SK-N-MC (cell line): ENCODE data around the gene VPS4B.

Source experiments
- DNase-seq: peaks from one replicate; pipeline ENCODE4 v3.0.0-alpha.2; 2011; ENCODE audit warnings: low read depth, low spot score
- H3K27ac ChIP-seq: fragments of 200-600 bp; sonication (generic); 2 replicates; pipeline ENCODE4 v1.5.1; 2016; ENCODE audit warnings: mixed run types
- H3K36me3 ChIP-seq: fragments of 200-600 bp; sonication (generic); 2 replicates; pipeline ENCODE4 v1.6.1; 2017; ENCODE audit warnings: antibody characterized with exemption, low read length, mixed read lengths; ENCODE audit not compliant: insufficient read depth
- H3K4me3 ChIP-seq: fragments of 200-600 bp; sonication (generic); 2 replicates; pipeline ENCODE4 v1.5.1; 2016
- H3K9ac ChIP-seq: fragments of 200-600 bp; sonication (generic); 2 replicates; pipeline ENCODE4 v1.8.0; 2017; ENCODE audit warnings: mixed run types, mixed read lengths; ENCODE audit not compliant: insufficient read length
- H3K9me3 ChIP-seq: fragments of 200-600 bp; sonication (generic); 2 replicates; pipeline ENCODE4 v1.6.1; 2017; ENCODE audit warnings: low read depth, mild to moderate bottlenecking, antibody characterized with exemption, low read length, moderate library complexity, mixed read lengths
- EZH2 ChIP-seq: fragments of 200-600 bp; sonication (generic); IDR thresholded peaks from one replicate; pipeline ENCODE4 v1.6.1; 2017; ENCODE audit warnings: antibody characterized with exemption
- FOXP2 ChIP-seq: optimal IDR thresholded peaks from 2 replicates; pipeline ENCODE3; 2011; ENCODE audit warnings: mild to moderate bottlenecking, moderate library complexity; ENCODE audit not compliant: insufficient read depth; ENCODE audit errors: extremely low read length, control extremely low read depth
- POLR2AphosphoS5 ChIP-seq: IDR thresholded peaks from 2 replicates; pipeline ENCODE4 v1.6.1; 2012; ENCODE audit warnings: mild to moderate bottlenecking, low read depth, low read length, borderline replicate concordance

VPS4B gene

GRCh38 chr18:63440219-63440618 is 17.9 kb upstream of the VPS4B start:
- no peaks in the 10 kb centered on the region for H3K9me3 ChIP-seq
- no peak overlapping the region for H3K9ac ChIP-seq
- no peak for DNase-seq
- H3K36me3 ChIP-seq, result no peaks in the 10 kb centered on the region
- no peak overlapping the region for H3K27ac ChIP-seq
- no peak for TF ChIP-seq FOXP2
- TF ChIP-seq POLR2AphosphoS5, result no peak
- TF ChIP-seq EZH2, result no peak
- no peak overlapping the region for H3K4me3 ChIP-seq

GRCh38 chr18:63439334-63439733 is 17.1 kb upstream of the VPS4B start:
- DNase-seq, result peak; percentile 91
- Histone ChIP-seq H3K4me3 (0 out of 2 replicates have a peak overlapping the region, but pooled peaks have one; percentile 47), H3K36me3 (no peaks in the 10 kb centered on the region), H3K9me3 (no peaks in the 10 kb centered on the region), H3K9ac (peak overlapping the region; percentile 35), H3K27ac (peak overlapping the region; percentile 77)
- TF ChIP-seq EZH2, result no peak
- peak; percentile 32 for TF ChIP-seq FOXP2

DNA sequence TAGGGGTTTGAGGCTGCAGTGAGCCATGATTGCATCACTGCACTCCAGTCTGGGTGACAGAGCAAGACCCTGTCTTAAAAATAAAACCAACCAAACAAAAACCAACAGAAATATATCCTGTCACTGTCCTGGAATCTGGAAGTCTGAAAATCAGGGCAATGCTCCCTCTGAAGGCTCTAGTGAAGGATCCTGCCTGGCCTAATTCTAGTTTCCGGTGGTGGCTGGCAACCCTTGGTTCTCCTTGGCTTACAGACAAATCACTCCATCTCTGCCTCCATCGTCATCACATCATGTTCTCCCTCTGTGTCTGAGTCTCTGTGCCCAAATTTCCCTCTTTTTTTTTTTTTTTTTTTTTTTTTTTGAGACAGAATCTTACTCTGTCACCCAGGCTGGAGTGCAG is 15.9 kb upstream of the VPS4B start:
- Histone ChIP-seq H3K9ac (no peak overlapping the region), H3K4me3 (no peak overlapping the region), H3K27ac (peak overlapping the region; percentile 36; the same call in 1 of the 2 replicates), H3K9me3 (no peaks in the 10 kb centered on the region), H3K36me3 (no peaks in the 10 kb centered on the region)
- no peak for TF ChIP-seq POLR2AphosphoS5
- no peak for TF ChIP-seq EZH2
- no peak for TF ChIP-seq FOXP2
- DNase-seq, result no peak

- Histone ChIP-seq H3K4me3 (no peak overlapping the region), H3K27ac (no peak overlapping the region), H3K9ac (no peak overlapping the region), H3K36me3 (no peaks in the 10 kb centered on the region), H3K9me3 (no peaks in the 10 kb centered on the region)
- DNase-seq, result no peak
- TF ChIP-seq FOXP2 (no peak), POLR2AphosphoS5 (no peak), EZH2 (no peak)
Measured at GRCh38 chr18:63433334-63433866, 11.1 kb upstream of the VPS4B start.

DNA sequence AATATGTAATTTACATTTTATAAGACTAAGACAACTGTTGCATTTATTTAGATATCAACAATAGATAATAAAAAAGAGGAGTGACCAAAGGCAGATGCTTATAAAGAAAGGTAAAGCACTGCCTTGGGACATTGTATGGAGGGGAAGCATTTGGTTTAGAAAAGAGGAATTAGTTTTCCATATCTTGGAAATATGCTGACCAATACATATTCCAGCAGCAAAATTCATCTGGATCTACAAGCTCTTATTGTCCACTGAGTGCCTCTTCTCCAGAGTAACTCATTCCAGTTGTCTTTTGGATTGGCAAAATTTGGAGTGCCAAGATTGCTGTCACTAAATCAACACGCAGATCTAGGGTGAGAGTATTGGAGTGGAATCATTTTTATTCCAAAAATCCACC is 8.9 kb upstream of the VPS4B start:
- DNase-seq, result no peak

DNA sequence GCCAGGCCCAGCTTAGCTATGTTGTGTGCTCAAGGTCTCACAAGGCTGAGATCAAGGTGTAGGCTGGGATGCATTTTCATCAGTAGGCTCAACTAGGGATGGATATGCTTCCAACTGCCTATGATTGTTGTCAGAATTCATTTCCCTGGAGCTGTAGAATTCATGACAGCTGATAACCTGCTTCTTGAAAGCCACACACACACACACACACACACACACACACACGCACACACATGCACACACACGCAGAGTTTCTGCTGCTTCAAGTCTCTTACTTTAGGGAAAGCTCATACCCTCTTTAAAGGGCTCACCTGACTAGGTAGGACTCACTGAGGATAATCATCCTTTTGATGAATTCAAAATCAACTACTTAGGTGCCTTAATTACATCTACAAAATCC is 8.2 kb upstream of the VPS4B start:
- DNase-seq, result no peak
- TF ChIP-seq POLR2AphosphoS5, result no peak
- no peak for TF ChIP-seq EZH2
- no peak for TF ChIP-seq FOXP2
- Histone ChIP-seq H3K9me3 (no peaks in the 10 kb centered on the region), H3K9ac (no peak overlapping the region), H3K4me3 (no peak overlapping the region), H3K27ac (no peak overlapping the region), H3K36me3 (no peaks in the 10 kb centered on the region)

More for the DNA sequence above, 8.9 kb upstream of the VPS4B start:
- Histone ChIP-seq H3K4me3 (no peak overlapping the region), H3K36me3 (no peaks in the 10 kb centered on the region), H3K9ac (no peak overlapping the region), H3K9me3 (no peaks in the 10 kb centered on the region), H3K27ac (no peak overlapping the region)
- TF ChIP-seq EZH2, result no peak
- TF ChIP-seq FOXP2, result no peak
- no peak for TF ChIP-seq POLR2AphosphoS5

DNA sequence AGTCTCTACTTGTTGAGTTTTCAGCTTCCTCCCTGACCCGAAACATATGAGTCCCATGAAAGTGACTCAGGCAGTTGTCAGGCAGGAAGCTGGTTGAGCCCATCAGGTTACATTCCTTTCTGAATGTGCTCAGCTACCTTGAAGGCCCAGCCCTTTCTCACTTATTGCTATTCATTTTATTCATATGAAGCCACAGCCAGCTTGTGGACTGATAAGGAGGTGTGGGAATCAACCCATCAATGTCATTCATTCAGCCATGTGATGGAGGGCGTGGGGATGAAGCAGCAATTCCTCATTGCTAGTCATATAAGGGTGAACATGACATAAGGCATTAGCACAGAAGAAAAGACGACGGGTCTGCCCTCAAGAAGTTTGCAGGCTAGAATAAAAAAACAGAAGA is 5.3 kb upstream of the VPS4B start:
- Histone ChIP-seq H3K4me3 (no peak overlapping the region), H3K36me3 (no peaks in the 10 kb centered on the region), H3K9me3 (no peaks in the 10 kb centered on the region), H3K27ac (no peak overlapping the region), H3K9ac (no peak overlapping the region)
- no peak for DNase-seq
- TF ChIP-seq POLR2AphosphoS5 (no peak), EZH2 (no peak), FOXP2 (no peak)

GRCh38 chr18:63422864-63423304 is 608 bp upstream of the VPS4B start:
- peak overlapping the region; percentile 87 for H3K9ac ChIP-seq
- peak; percentile 2; the same call in 1 of the 2 replicates for TF ChIP-seq POLR2AphosphoS5
- TF ChIP-seq FOXP2, result no peak
- TF ChIP-seq EZH2, result no peak
- peak overlapping the region; percentile 89 for H3K27ac ChIP-seq
- peak overlapping the region; percentile 93 for H3K4me3 ChIP-seq
- H3K9me3 ChIP-seq, result no peaks in the 10 kb centered on the region
- H3K36me3 ChIP-seq, result peaks cover 13% of the 10 kb centered on the region
- no peak for DNase-seq

GRCh38 chr18:63421514-63421913 is 762 bp downstream of the VPS4B start:
- Histone ChIP-seq H3K4me3 (peak overlapping the region; percentile 93), H3K27ac (no peak overlapping the region), H3K9ac (peak overlapping the region; percentile 89), H3K9me3 (no peaks in the 10 kb centered on the region), H3K36me3 (peaks cover 26% of the 10 kb centered on the region)
- DNase-seq, result no peak
- TF ChIP-seq EZH2 (no peak), POLR2AphosphoS5 (no peak), FOXP2 (no peak)
